Loucy (cell line): ENCODE data around the gene PRKACA.

Source experiments
- EZH2phosphoT487 ChIP-seq: fragments of 200-600 bp; IDR thresholded peaks from 2 replicates; pipeline ENCODE4 v1.6.1; 2018; ENCODE audit warnings: antibody characterized with exemption, mild to moderate bottlenecking, moderate library complexity, borderline replicate concordance
- TF ChIP-seq, protein P1 (sequence below): fragments of 200-600 bp; sonication (generic); conservative IDR thresholded peaks from 2 replicates; pipeline ENCODE4 v1.5.1; 2014; ENCODE audit warnings: mild to moderate bottlenecking, antibody characterized with exemption, low read length

DNA sequence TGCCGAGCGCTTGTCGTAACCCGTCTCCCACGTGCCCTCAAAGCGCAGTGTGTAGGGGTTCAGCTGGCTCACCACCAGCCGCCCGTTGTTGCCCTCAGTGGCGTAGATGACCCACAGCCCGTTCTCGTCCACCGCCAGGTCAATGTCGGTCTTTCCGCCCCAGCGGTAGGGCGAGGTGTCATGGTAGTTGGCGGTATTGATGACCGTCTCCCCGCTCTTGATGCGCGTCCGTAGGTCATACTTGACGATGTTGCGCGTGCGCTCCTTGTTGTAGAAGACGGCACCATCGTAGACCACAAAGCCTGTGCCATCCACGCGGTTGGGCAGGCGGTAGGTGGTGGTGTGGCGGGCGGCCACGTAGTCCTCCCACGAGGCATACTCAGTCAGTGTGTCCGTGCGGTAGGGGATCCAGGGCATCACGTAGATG, 45.3 kb upstream of the PRKACA start:
- TF ChIP-seq, protein P1, sequence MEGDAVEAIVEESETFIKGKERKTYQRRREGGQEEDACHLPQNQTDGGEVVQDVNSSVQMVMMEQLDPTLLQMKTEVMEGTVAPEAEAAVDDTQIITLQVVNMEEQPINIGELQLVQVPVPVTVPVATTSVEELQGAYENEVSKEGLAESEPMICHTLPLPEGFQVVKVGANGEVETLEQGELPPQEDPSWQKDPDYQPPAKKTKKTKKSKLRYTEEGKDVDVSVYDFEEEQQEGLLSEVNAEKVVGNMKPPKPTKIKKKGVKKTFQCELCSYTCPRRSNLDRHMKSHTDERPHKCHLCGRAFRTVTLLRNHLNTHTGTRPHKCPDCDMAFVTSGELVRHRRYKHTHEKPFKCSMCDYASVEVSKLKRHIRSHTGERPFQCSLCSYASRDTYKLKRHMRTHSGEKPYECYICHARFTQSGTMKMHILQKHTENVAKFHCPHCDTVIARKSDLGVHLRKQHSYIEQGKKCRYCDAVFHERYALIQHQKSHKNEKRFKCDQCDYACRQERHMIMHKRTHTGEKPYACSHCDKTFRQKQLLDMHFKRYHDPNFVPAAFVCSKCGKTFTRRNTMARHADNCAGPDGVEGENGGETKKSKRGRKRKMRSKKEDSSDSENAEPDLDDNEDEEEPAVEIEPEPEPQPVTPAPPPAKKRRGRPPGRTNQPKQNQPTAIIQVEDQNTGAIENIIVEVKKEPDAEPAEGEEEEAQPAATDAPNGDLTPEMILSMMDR: no peak
- TF ChIP-seq EZH2phosphoT487: no peak
